Liver (tissue), 3 donors: Measurements from ENCODE around the gene WHRN.

ENCODE experiments used
- EGR1 ChIP-seq, 2 donors: IDR thresholded peaks; 2 replicates each; pipeline ENCODE4 v1.6.1; 2016 to 2018; ENCODE audit warnings: antibody characterized with exemption in 2 of 2, low read depth in 2 of 2
- GABPA ChIP-seq, 2 donors: IDR thresholded peaks in 1 of 2; conservative IDR thresholded peaks in 1 of 2; 2 replicates each; pipeline ENCODE4 v1.6.1; 2016; ENCODE audit warnings: antibody characterized with exemption in 2 of 2, mild to moderate bottlenecking in 1 of 2, moderate library complexity in 1 of 2
- RAD21 ChIP-seq, 2 donors: IDR thresholded peaks; 2 replicates each; pipeline ENCODE4 v1.6.1; 2016; ENCODE audit warnings: antibody characterized with exemption in 2 of 2, mild to moderate bottlenecking in 2 of 2
- RXRA ChIP-seq, 2 donors: IDR thresholded peaks; 2 replicates each; pipeline ENCODE4 v1.6.1; 2017 to 2018; ENCODE audit warnings: antibody characterized with exemption in 2 of 2, mild to moderate bottlenecking in 1 of 2
- SP1 ChIP-seq: IDR thresholded peaks from 2 replicates; pipeline ENCODE4 v1.6.1; 2018; ENCODE audit warnings: antibody characterized with exemption, mild to moderate bottlenecking
- TAF1 ChIP-seq: conservative IDR thresholded peaks from 2 replicates; pipeline ENCODE4 v1.6.1; 2016; ENCODE audit warnings: antibody characterized with exemption, mild to moderate bottlenecking
- YY1 ChIP-seq: IDR thresholded peaks from 2 replicates; pipeline ENCODE4 v1.6.1; 2016; ENCODE audit warnings: antibody characterized with exemption, mild to moderate bottlenecking
- TF ChIP-seq, protein P1 (sequence below): IDR thresholded peaks from 2 replicates; pipeline ENCODE4 v1.6.1; 2016; ENCODE audit warnings: antibody characterized with exemption
- TF ChIP-seq, protein P2 (sequence below): fragments of 150-350 bp; IDR thresholded peaks from 2 replicates; pipeline ENCODE4 v1.5.1; 2017; ENCODE audit warnings: improper control_type of control experiment, low read depth, low read length; ENCODE audit not compliant: missing input control
- TF ChIP-seq, protein P3 (sequence below): IDR thresholded peaks from 2 replicates; pipeline ENCODE4 v1.6.1; 2016; ENCODE audit warnings: antibody characterized with exemption, mild to moderate bottlenecking
- TF ChIP-seq, protein P4 (sequence below): IDR thresholded peaks from 2 replicates; pipeline ENCODE4 v1.6.1; 2016; ENCODE audit warnings: antibody characterized with exemption
- TF ChIP-seq, protein P5 (sequence below): IDR thresholded peaks from 2 replicates; pipeline ENCODE4 v1.6.1; 2016; ENCODE audit warnings: antibody characterized with exemption
- donor health status: healthy.
- donor health status: healthy.

DNA sequence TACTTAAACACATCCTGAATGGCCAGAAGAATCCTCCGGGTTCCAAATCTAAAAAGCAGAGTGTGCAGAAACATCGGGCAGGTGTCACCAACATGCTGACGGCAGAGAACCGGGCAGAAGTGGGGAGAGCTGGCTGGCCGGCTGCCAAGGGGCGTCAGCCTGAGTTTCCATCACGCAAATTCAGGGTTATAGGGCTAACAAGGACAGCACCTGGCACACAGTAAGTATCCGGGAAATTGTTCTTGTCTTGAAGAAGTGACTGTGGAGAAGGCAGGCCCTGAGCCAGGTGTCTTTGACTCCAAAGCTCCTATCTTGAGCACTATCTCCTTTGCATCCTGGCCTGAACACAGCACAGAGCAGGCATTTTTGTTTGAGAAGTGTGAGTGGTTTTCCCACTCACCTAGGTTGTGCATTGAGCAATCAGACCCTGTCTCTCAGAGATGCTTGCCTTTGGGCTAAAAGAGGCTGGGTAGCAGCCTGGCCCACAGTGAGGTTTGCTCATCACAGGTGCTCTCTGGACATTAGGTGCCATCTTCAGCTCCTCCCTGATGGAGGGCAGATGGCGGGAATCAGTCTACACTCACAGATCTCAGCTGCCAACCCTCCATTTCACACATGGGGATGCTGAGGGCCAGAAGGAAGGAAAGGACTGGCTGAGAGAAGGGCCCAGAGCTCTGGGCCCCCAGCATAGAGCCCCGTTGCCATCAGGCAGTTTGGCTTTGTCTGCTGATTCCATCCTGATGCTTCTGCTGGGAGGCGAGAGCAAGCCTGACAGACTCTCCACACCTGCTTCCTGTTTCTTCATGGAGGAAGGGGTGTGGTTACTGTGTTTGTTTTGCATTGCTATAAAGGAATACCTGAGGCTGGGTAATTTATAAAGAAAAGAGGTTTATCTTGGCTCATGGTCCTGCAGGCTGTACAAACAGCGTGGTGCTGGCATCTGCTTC is 52.8 kb downstream of the WHRN start:
- TF ChIP-seq, protein P1, sequence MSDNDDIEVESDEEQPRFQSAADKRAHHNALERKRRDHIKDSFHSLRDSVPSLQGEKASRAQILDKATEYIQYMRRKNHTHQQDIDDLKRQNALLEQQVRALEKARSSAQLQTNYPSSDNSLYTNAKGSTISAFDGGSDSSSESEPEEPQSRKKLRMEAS = no peak
- TF ChIP-seq, protein P2, sequence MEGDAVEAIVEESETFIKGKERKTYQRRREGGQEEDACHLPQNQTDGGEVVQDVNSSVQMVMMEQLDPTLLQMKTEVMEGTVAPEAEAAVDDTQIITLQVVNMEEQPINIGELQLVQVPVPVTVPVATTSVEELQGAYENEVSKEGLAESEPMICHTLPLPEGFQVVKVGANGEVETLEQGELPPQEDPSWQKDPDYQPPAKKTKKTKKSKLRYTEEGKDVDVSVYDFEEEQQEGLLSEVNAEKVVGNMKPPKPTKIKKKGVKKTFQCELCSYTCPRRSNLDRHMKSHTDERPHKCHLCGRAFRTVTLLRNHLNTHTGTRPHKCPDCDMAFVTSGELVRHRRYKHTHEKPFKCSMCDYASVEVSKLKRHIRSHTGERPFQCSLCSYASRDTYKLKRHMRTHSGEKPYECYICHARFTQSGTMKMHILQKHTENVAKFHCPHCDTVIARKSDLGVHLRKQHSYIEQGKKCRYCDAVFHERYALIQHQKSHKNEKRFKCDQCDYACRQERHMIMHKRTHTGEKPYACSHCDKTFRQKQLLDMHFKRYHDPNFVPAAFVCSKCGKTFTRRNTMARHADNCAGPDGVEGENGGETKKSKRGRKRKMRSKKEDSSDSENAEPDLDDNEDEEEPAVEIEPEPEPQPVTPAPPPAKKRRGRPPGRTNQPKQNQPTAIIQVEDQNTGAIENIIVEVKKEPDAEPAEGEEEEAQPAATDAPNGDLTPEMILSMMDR = no peak
- TF ChIP-seq, protein P3, sequence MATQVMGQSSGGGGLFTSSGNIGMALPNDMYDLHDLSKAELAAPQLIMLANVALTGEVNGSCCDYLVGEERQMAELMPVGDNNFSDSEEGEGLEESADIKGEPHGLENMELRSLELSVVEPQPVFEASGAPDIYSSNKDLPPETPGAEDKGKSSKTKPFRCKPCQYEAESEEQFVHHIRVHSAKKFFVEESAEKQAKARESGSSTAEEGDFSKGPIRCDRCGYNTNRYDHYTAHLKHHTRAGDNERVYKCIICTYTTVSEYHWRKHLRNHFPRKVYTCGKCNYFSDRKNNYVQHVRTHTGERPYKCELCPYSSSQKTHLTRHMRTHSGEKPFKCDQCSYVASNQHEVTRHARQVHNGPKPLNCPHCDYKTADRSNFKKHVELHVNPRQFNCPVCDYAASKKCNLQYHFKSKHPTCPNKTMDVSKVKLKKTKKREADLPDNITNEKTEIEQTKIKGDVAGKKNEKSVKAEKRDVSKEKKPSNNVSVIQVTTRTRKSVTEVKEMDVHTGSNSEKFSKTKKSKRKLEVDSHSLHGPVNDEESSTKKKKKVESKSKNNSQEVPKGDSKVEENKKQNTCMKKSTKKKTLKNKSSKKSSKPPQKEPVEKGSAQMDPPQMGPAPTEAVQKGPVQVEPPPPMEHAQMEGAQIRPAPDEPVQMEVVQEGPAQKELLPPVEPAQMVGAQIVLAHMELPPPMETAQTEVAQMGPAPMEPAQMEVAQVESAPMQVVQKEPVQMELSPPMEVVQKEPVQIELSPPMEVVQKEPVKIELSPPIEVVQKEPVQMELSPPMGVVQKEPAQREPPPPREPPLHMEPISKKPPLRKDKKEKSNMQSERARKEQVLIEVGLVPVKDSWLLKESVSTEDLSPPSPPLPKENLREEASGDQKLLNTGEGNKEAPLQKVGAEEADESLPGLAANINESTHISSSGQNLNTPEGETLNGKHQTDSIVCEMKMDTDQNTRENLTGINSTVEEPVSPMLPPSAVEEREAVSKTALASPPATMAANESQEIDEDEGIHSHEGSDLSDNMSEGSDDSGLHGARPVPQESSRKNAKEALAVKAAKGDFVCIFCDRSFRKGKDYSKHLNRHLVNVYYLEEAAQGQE = no peak
- TF ChIP-seq, protein P4, sequence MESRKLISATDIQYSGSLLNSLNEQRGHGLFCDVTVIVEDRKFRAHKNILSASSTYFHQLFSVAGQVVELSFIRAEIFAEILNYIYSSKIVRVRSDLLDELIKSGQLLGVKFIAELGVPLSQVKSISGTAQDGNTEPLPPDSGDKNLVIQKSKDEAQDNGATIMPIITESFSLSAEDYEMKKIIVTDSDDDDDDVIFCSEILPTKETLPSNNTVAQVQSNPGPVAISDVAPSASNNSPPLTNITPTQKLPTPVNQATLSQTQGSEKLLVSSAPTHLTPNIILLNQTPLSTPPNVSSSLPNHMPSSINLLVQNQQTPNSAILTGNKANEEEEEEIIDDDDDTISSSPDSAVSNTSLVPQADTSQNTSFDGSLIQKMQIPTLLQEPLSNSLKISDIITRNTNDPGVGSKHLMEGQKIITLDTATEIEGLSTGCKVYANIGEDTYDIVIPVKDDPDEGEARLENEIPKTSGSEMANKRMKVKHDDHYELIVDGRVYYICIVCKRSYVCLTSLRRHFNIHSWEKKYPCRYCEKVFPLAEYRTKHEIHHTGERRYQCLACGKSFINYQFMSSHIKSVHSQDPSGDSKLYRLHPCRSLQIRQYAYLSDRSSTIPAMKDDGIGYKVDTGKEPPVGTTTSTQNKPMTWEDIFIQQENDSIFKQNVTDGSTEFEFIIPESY = no peak
- TF ChIP-seq GABPA (IDR thresholded peaks at IDR 0.05 in 1 of 2, conservative IDR thresholded peaks at IDR 0.05 in 1 of 2) = no peak
- no peak for TF ChIP-seq RAD21 (IDR thresholded peaks at IDR 0.05)
- no peak for TF ChIP-seq SP1
- TF ChIP-seq YY1 = no peak
- no peak for TF ChIP-seq TAF1
- no peak for TF ChIP-seq RXRA (IDR thresholded peaks at IDR 0.05)
- TF ChIP-seq EGR1 (IDR thresholded peaks at IDR 0.05; ENCODE audit: low read depth in 2 of 2) = no peak
- TF ChIP-seq, protein P5, sequence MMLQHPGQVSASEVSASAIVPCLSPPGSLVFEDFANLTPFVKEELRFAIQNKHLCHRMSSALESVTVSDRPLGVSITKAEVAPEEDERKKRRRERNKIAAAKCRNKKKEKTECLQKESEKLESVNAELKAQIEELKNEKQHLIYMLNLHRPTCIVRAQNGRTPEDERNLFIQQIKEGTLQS = no peak
